Nephron progenitor cell (in vitro differentiated cells): Measurements from ENCODE around the gene TNS4.

Experiments
- DNase-seq: peaks from one replicate; pipeline ENCODE4 v3.0.0; 2021
- H3K27ac Mint-ChIP-seq: 2 replicates; pipeline ENCODE4 v1.8.0; 2021; ENCODE audit warnings: mild to moderate bottlenecking, moderate library complexity, mixed read lengths
- H3K27me3 Mint-ChIP-seq: 2 replicates; pipeline ENCODE4 v1.8.0; 2021; ENCODE audit warnings: mild to moderate bottlenecking, low read depth, mixed read lengths; ENCODE audit not compliant: poor library complexity
- H3K36me3 Mint-ChIP-seq: 2 replicates; pipeline ENCODE4 v1.8.0; 2021; ENCODE audit warnings: low read depth, mixed read lengths
- H3K4me1 Mint-ChIP-seq: 2 replicates; pipeline ENCODE4 v1.8.0; 2021; ENCODE audit warnings: mixed read lengths
- H3K4me3 Mint-ChIP-seq: 2 replicates; pipeline ENCODE4 v1.8.0; 2021; ENCODE audit warnings: mild to moderate bottlenecking, moderate library complexity, mixed read lengths
- H3K9me3 Mint-ChIP-seq: 2 replicates; pipeline ENCODE4 v1.8.0; 2021; ENCODE audit warnings: mild to moderate bottlenecking, moderate library complexity, mixed read lengths
- CTCF ChIP-seq: fragments of 200-600 bp; sonication (generic); IDR thresholded peaks from 2 replicates; pipeline ENCODE4 v1.5.0; 2021; ENCODE audit warnings: antibody characterized with exemption

The TNS4 gene

GRCh38 chr17:40500709-40501108 is 714 bp downstream of the TNS4 start:
- Mint-ChIP-seq H3K9me3 (no peaks in the 10 kb centered on the region), H3K4me3 (peak overlapping the region; percentile 47)

GRCh38 chr17:40500190-40500589 is 1.2 kb downstream of the TNS4 start:
- Mint-ChIP-seq H3K27ac (peak overlapping the region; percentile 15), H3K4me1 (peaks cover 42% of the 10 kb centered on the region), H3K9me3 (no peaks in the 10 kb centered on the region), H3K4me3 (peak overlapping the region; percentile 47), H3K36me3 (no peaks in the 10 kb centered on the region), H3K27me3 (peaks cover 11% of the 10 kb centered on the region)
- DNase-seq, result no peak
- no peak for TF ChIP-seq CTCF

More at GRCh38 chr17:40500709-40501108, 714 bp downstream of the TNS4 start:
- Mint-ChIP-seq H3K27ac (no peak overlapping the region), H3K36me3 (no peaks in the 10 kb centered on the region), H3K4me1 (peaks cover 42% of the 10 kb centered on the region), H3K27me3 (peaks cover 13% of the 10 kb centered on the region)
- DNase-seq, result no peak
- no peak for TF ChIP-seq CTCF

GRCh38 chr17:40499551-40500189 is 1.8 kb downstream of the TNS4 start:
- peak; percentile 75 for DNase-seq
- Mint-ChIP-seq H3K36me3 (no peaks in the 10 kb centered on the region), H3K4me1 (peaks cover 42% of the 10 kb centered on the region), H3K4me3 (peak overlapping the region; percentile 53), H3K27me3 (peaks cover 11% of the 10 kb centered on the region), H3K27ac (peak overlapping the region; percentile 78), H3K9me3 (no peaks in the 10 kb centered on the region)
- no peak for TF ChIP-seq CTCF

GRCh38 chr17:40498281-40499084 is 2.9 kb downstream of the TNS4 start:
- peaks cover 7% of the 10 kb centered on the region for H3K27me3 Mint-ChIP-seq
- H3K4me3 Mint-ChIP-seq, result no peak overlapping the region
- peaks cover 42% of the 10 kb centered on the region for H3K4me1 Mint-ChIP-seq
- TF ChIP-seq CTCF, result no peak
- H3K27ac Mint-ChIP-seq, result peak overlapping the region; percentile 66
- no peaks in the 10 kb centered on the region for H3K9me3 Mint-ChIP-seq
- DNase-seq, result no peak
- H3K36me3 Mint-ChIP-seq, result no peaks in the 10 kb centered on the region

GRCh38 chr17:40497695-40498094 is 3.7 kb downstream of the TNS4 start:
- H3K9me3 Mint-ChIP-seq, result no peaks in the 10 kb centered on the region
- TF ChIP-seq CTCF, result no peak
- peak overlapping the region; percentile 66 for H3K27ac Mint-ChIP-seq
- no peak overlapping the region for H3K4me3 Mint-ChIP-seq
- DNase-seq, result no peak
- peaks cover 7% of the 10 kb centered on the region for H3K27me3 Mint-ChIP-seq
- H3K4me1 Mint-ChIP-seq, result peaks cover 42% of the 10 kb centered on the region
- H3K36me3 Mint-ChIP-seq, result no peaks in the 10 kb centered on the region
